Measurements from ENCODE around the gene KCNAB2.

KCNAB2 gene

DNA sequence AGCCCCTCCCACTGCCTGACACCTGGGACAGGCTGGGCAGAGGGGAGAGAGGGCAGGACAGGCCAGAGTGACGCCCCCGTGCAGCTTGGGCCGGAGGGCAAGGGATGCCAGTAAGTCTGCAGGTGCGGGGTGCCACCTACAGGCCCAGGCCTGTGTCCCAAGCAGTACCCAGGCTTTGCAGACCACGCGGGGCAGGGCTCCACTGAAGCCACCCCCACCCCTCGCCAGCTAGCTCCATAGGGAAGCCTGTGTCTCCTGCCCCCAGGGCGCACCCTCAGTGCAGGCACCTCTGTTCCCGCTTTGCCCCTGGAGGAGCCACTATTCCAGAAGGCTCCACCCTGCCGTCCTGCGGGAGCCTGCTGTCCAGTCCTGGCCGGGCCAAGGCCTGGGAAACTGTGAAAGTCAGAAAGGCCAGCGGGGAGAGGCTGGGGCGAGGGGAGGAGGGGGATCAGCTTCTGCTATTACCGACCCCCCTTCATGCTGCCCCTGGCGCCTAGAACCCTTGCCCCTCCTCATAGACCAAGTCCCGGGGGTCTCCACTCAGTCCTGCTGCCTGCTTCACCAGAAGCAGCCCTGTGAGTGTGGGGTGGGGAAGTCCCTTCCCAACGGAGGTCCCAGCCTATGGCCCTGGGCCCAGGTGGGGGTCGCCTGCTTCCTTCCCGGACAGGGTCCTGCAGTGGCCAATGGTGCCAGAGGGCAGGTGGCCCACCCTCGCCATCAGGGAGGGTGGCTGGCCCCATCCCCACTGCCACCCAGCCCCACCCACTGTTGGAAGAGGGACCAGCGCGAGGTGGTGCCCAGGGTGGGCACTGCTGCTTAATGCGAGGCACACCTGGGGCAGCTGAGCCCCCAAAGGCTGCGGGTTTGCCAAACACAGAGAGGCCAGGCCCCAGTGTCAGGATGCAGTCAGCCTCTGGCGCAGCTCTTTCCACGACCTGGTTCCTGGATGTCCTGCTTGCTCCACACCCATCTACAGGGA lies 54.4 kb downstream of the KCNAB2 start:
- DNase-seq, result no peak

- no peak for DNase-seq
These were observed 55.4 kb downstream of the KCNAB2 start for GRCh38 chr1:6100861-6101783.

- DNase-seq, result no peak
These were observed 56.3 kb downstream of the KCNAB2 start for GRCh38 chr1:6101826-6102531.

DNA sequence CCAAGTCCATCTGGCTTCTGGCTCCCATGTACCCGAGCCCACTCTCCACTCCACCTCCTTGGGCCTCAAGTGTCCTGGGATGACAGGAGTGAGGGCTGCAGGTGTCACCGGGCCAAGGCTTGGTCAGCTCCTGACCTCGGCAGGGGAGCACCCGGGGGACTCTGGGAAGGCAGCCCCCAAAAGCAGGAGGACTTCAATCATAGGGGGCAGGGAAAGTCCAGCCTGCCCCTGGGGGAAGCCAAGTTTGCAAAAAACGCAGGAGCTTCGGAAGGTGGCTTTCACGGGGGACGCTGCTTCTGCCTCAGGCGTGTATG lies 56.8 kb downstream of the KCNAB2 start:
- DNase-seq, result no peak

DNA sequence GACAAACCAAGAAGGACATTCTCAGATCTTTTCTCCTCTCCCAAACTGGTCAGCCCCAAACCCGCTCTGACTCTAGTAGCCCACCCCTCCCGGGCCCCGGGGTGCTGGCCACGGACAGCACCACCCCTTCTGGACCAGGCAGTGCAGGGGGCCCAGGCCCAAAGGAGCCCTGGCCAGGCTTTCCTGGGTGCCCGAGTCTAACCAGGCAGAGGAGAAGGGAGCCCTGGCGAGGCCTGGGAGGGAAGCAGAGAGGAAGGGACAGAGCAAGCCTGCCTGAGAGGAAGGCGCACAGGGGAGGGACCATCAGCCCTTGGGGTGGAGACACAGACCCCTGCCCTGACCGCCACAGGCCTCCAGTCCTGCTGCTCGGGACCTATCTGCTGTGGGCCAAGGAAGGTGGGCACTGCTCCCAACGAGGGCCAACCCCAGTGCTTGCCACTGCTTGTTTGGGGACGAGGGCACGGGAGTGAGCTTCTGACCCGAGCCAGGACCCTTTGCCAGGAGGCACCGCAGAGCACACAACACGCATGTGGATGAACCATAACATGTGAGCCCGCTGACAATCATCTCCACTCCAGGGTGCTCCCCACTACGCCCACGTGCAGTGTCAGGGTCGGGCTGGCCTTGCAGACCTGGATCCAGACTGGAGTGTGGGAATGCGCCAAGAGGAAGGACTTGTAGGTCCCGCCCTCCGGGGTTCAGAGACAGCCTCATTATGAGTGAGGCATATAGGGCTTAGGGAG lies 57.6 kb downstream of the KCNAB2 start:
- no peak for DNase-seq

DNA sequence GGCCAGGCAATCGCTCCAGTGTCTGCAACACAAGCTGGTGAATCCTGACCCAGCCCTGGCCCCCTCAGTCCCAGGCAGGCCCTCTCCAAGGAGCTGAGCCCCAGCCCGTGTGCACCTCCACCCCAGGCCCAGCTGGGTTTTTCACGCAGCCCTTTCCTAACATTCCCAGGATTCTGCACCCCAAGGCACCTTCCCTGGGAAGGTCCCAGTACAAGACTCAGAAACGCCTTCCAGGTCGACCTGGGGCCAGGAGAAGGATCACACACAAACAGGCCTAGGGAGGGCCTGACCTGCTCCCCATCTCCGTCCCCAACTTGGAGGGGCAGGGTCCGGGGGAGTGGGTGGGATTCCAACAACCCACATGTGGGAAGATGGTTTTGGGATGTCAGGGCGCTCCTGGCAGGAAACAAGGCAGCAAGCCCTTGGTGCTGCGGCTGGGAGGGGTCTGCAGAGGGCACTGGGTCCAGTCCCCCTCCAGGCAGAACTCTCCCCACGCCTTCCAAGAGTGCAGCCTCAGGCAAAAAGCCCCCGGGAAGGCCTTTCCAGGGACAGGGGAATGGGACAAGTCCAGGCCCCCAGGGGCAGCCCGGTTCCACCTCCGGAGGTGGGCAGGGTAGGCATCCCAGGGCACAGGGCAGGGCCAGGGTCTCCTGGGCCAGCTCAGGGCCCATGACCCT lies 58.3 kb downstream of the KCNAB2 start:
- no peak for DNase-seq

- no peak for DNase-seq
These were observed 58.9 kb downstream of the KCNAB2 start for GRCh38 chr1:6104631-6105030.

DNA sequence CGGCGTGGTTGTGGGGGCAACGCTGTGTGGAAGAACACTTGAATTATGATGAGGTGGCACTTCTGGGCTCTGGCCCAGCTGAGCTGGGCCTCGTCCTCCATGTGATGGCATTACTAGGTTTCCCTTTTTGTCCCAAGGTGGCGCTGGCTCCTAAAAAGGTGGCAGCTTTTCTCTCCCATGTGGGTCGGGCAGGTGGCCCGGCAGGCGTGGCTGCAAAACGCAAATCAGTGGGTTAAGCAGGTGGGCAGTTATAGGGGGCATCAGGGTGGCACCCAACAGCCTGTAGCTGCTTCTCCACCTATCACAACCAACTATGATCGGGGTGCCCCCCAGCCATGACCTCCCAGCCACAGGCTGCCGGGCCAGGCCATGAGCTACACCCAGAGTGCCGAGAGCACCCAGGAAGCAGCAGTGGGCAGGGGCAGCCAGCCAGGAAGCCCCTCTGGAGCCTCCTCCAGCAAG lies 59.6 kb downstream of the KCNAB2 start:
- no peak for DNase-seq

- no peak for DNase-seq
These were observed 60.1 kb downstream of the KCNAB2 start for GRCh38 chr1:6105763-6106162.

DNA sequence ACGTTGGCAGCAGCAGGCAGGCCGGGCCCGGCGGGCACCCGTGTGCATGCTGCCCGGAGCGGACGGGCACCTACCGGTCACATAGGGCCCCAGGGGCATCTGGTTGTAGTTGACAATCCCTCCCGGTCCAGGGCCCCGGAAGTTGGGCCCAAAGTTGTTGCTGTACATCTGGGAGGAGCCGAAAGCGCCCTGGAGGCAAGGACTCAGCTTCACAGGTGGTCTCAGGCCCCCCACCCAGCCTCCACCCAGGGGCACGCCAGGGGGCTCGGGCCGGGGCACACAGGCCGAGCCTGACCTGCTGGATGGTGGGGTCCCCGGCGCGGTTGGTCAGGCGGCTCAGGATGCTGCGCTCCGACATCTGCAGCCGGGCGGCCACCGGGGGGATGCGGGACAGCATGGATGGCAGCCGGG lies 60.6 kb downstream of the KCNAB2 start:
- DNase-seq, result no peak

GRCh38 chr1:6106977-6107376 lies 61.3 kb downstream of the KCNAB2 start:
- no peak for DNase-seq

GRCh38 chr1:6107409-6108356 lies 62.0 kb downstream of the KCNAB2 start:
- DNase-seq, result no peak

- no peak for DNase-seq
These were observed 62.8 kb downstream of the KCNAB2 start for GRCh38 chr1:6108476-6108875.

- no peak for DNase-seq
These were observed 63.4 kb downstream of the KCNAB2 start for GRCh38 chr1:6108937-6109614.

DNA sequence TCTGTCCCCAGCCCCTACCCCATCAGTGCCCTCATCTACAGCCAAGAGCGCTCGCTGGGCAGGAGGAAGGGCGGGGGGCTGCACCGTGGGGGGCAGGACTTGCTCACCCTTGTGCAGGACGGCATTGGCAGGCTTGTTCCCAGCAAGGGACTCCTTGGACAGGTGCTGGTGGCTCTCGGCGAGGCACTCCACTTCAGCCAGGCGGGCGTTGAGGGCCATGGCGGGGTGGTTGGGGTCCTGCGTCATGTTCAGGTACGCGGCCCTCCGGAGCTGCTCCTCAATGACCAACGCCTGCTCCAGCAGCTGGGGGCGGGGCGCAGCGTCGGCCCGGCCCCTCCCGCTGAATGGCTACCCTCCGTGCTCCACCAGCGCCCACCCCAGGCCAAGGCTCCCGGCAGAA lies 64.0 kb downstream of the KCNAB2 start:
- DNase-seq, result no peak

DNA sequence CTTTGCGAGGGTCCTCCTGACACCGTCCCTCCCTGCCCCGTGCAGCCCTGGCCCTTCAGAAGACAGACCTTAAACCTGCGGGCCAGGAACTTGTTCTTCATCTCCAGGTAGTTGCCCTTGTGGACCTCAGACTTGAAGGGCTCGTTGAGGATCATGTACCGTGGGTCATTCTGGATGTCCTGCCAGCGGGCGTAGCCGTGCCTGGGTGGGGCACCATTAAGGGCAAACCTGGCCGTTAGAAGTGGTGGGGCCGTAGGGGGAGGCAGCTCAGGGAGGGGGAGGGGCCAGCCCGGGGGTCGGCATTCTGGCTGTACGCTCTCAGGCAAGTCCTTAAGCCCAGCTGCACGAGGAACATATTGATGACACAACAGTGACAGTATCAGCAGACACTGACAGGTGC lies 64.6 kb downstream of the KCNAB2 start:
- no peak for DNase-seq

- DNase-seq, result no peak
These were observed 65.9 kb downstream of the KCNAB2 start for GRCh38 chr1:6111571-6111970.

GRCh38 chr1:6111991-6112689 lies 66.5 kb downstream of the KCNAB2 start:
- DNase-seq, result no peak

GRCh38 chr1:6112690-6113005 lies 67.0 kb downstream of the KCNAB2 start:
- DNase-seq, result no peak

All from activated effector memory CD4-positive, alpha-beta T cell treated with Interleukin-2 at 50 U/mL for 16 hours (primary cell).